Naive thymus-derived CD4-positive, alpha-beta T cell (primary cell): ENCODE measurements around the gene CHAC1. TPM values are rescaled to one million over a fixed set of nuclear protein-coding genes. Genes with fewer than 3 reads are reported as not detected.

Experiments used
- ATAC-seq: fragments of 150-1000 bp; cut with Tn5 transposase; 2 replicates; pipeline ENCODE4 v1.10.0; 2021; ENCODE audit warnings: mild to moderate bottlenecking, moderate library complexity
- CTCF ChIA-PET: fragments of 350-600 bp; sonication (Branson Sonifier 250); formaldehyde crosslinking; loops from one replicate; lab custom pipeline; 2021; ENCODE audit warnings: antibody characterized with exemption; lab: Charles Lee
- POLR2A ChIA-PET: fragments of 350-600 bp; sonication (Branson Sonifier 250); formaldehyde crosslinking; loops from one replicate; lab custom pipeline; 2021; ENCODE audit warnings: antibody characterized with exemption, inconsistent platforms; lab: Charles Lee
- DNase-seq, 9 donors: peaks; one replicate each; pipeline versions ENCODE4 v3.0.0 to v3.0.0-alpha.2; 2020 to 2022; ENCODE audit warnings: mixed read lengths in 1 of 9
- H3K27ac ChIP-seq: one replicate; pipeline ENCODE4 v1.7.0; 2013; ENCODE audit warnings: mild to moderate bottlenecking, low read depth, low read length, moderate library complexity
- H3K27me3 ChIP-seq, 2 donors: one replicate each; pipeline ENCODE4 v1.7.0; 2013; ENCODE audit warnings: low read length in 2 of 2, mild to moderate bottlenecking in 2 of 2, moderate library complexity in 2 of 2; ENCODE audit not compliant: control insufficient read depth in 2 of 2, insufficient read depth in 2 of 2
- H3K36me3 ChIP-seq, 3 experiments: 1 replicate in 2 of 3; 2 replicates in 1 of 3; pipeline ENCODE4 v1.7.0; 2013; ENCODE audit warnings: low read length in 3 of 3, mild to moderate bottlenecking in 3 of 3, moderate library complexity in 1 of 3; ENCODE audit not compliant: insufficient read depth in 3 of 3, control insufficient read depth in 2 of 3
- H3K4me1 ChIP-seq, 2 donors: one replicate each; pipeline ENCODE4 v1.7.0; 2013; ENCODE audit warnings: low read length in 2 of 2, mild to moderate bottlenecking in 2 of 2, moderate library complexity in 1 of 2; ENCODE audit not compliant: control insufficient read depth in 2 of 2, insufficient read depth in 2 of 2
- H3K4me3 ChIP-seq: 2 replicates; pipeline ENCODE4 v1.7.0; 2013; ENCODE audit warnings: mild to moderate bottlenecking, low read length
- H3K9me3 ChIP-seq, 3 experiments: 1 replicate in 2 of 3; 2 replicates in 1 of 3; pipeline ENCODE4 v1.7.0; 2013; ENCODE audit warnings: low read length in 3 of 3; ENCODE audit not compliant: control insufficient read depth in 2 of 3
- H3K27ac Mint-ChIP-seq, 9 donors: one replicate each; pipeline ENCODE4 v1.8.0; 2020 to 2022; ENCODE audit warnings: mixed read lengths in 9 of 9, mild to moderate bottlenecking in 8 of 9, moderate library complexity in 5 of 9, inconsistent platforms in 2 of 9
- H3K27me3 Mint-ChIP-seq, 5 donors: one replicate each; pipeline ENCODE4 v1.8.0; 2021 to 2022; ENCODE audit warnings: mixed read lengths in 5 of 5, mild to moderate bottlenecking in 1 of 5
- H3K36me3 Mint-ChIP-seq, 5 donors: one replicate each; pipeline ENCODE4 v1.8.0; 2020 to 2022; ENCODE audit warnings: mixed read lengths in 5 of 5, mild to moderate bottlenecking in 3 of 5, inconsistent platforms in 1 of 5
- H3K4me1 Mint-ChIP-seq, 7 donors: one replicate each; pipeline ENCODE4 v1.8.0; 2020 to 2022; ENCODE audit warnings: mixed read lengths in 7 of 7, mild to moderate bottlenecking in 3 of 7, inconsistent platforms in 1 of 7
- H3K4me3 Mint-ChIP-seq, 10 donors: one replicate each; pipeline ENCODE4 v1.8.0; 2020 to 2022; ENCODE audit warnings: mild to moderate bottlenecking in 10 of 10, mixed read lengths in 10 of 10, moderate library complexity in 6 of 10, inconsistent platforms in 2 of 10
- H3K9me3 Mint-ChIP-seq, 11 donors: one replicate each; pipeline ENCODE4 v1.8.0; 2020 to 2022; ENCODE audit warnings: mixed read lengths in 11 of 11, mild to moderate bottlenecking in 4 of 11, inconsistent platforms in 1 of 11, moderate library complexity in 1 of 11
- intact Hi-C, 2 donors: fragments of 100-400 bp; cut with micrococcal nuclease; formaldehyde crosslinking; loops; one replicate each; pipeline ENCODE4 v1.15.1; 2023
- polyA plus RNA-seq, 2 donors: library from polyadenylated mRNA; unstranded; fragments of 300-500 nt; fragmentation: Illumina TruSeq; gene quantifications; one replicate each; pipeline ENCODE4 v1.2.3, GENCODE V29; 2021
- total RNA-seq, 6 experiments: library from RNA in 5 of 6; stranded (reverse) in 5 of 6; gene quantifications; 1 replicate in 5 of 6; 2 replicates in 1 of 6; pipeline ENCODE4 v1.2.3 and lab custom pipeline; 2021 to 2026

The CHAC1 gene
- total and polyA plus RNA-seq, 7 experiments from 2014 or later, result 0.24 to 5.7 (median 0.86) TPM; not detected in 1

- no peaks in the 10 kb centered on the region for H3K27me3 Mint-ChIP-seq
- no peaks in the 10 kb centered on the region for H3K9me3 ChIP-seq
- no peak overlapping the region for H3K4me3 ChIP-seq
- H3K9me3 Mint-ChIP-seq, result peaks cover 0 to 4% (median 0%) of the 10 kb centered on the region in 11 donors
- H3K4me3 Mint-ChIP-seq, result no peak overlapping the region
- DNase-seq, result no peak
- intact Hi-C loops, result no loop called here
- ATAC-seq, result no peak
- ChIA-PET POLR2A (no interaction called here), CTCF (interaction anchor here (0.7 kb wide), 1 partner anchor 20 kb away, joined by 3 read pairs; no protein-coding TSS in a partner anchor)
- H3K36me3 Mint-ChIP-seq, result peaks cover 15 to 57% (median 30%) of the 10 kb centered on the region in 5 donors
- peaks cover 0 to 13% (median 0%) of the 10 kb centered on the region in 7 donors for H3K4me1 Mint-ChIP-seq
- H3K27ac Mint-ChIP-seq, result no peak overlapping the region
- H3K27ac ChIP-seq, result no peak overlapping the region
- no peaks in the 10 kb centered on the region for H3K27me3 ChIP-seq
- H3K36me3 ChIP-seq, result peaks cover 4 to 61% (median 7%) of the 10 kb centered on the region in 3 experiments
- H3K4me1 ChIP-seq, result no peaks in the 10 kb centered on the region
Observed at GRCh38 chr15:40988156-40988555, 34.9 kb downstream of the CHAC1 start.

- no peak overlapping the region for H3K4me3 ChIP-seq
- H3K9me3 ChIP-seq, result no peaks in the 10 kb centered on the region
- ATAC-seq (no peak), DNase-seq (no peak)
- peaks cover 14 to 57% (median 28%) of the 10 kb centered on the region in 5 donors for H3K36me3 Mint-ChIP-seq
- peak overlapping the region in 2 of 9 donors; percentile 1 to 12 for H3K27ac Mint-ChIP-seq
- H3K36me3 ChIP-seq, result peaks cover 4 to 55% (median 11%) of the 10 kb centered on the region in 3 experiments
- intact Hi-C loops, result no loop called here
- H3K27me3 ChIP-seq, result no peaks in the 10 kb centered on the region
- no peak overlapping the region for H3K27ac ChIP-seq
- ChIA-PET CTCF (no interaction called here), POLR2A (no interaction called here)
- no peaks in the 10 kb centered on the region for H3K4me1 ChIP-seq
- no peaks in the 10 kb centered on the region for H3K27me3 Mint-ChIP-seq
- peaks cover 0 to 4% (median 0%) of the 10 kb centered on the region in 11 donors for H3K9me3 Mint-ChIP-seq
- H3K4me3 Mint-ChIP-seq, result no peak overlapping the region
- H3K4me1 Mint-ChIP-seq, result peaks cover 0 to 13% (median 0%) of the 10 kb centered on the region in 7 donors
Observed at GRCh38 chr15:40990080-40990479, 36.8 kb downstream of the CHAC1 start.

GRCh38 chr15:40990789-40991188, 37.5 kb downstream of the CHAC1 start:
- ChIA-PET CTCF (no interaction called here), POLR2A (no interaction called here)
- Mint-ChIP-seq H3K4me3 (no peak overlapping the region), H3K27me3 (no peaks in the 10 kb centered on the region), H3K4me1 (peaks cover 0 to 14% (median 0%) of the 10 kb centered on the region in 7 donors), H3K9me3 (peaks cover 0 to 4% (median 0%) of the 10 kb centered on the region in 11 donors), H3K27ac (peak overlapping the region in 2 of 9 donors; percentile 11 to 13), H3K36me3 (peaks cover 15 to 59% (median 30%) of the 10 kb centered on the region in 5 donors)
- Histone ChIP-seq H3K4me1 (no peaks in the 10 kb centered on the region), H3K36me3 (peaks cover 8 to 55% (median 11%) of the 10 kb centered on the region in 3 experiments), H3K27me3 (no peaks in the 10 kb centered on the region), H3K4me3 (no peak overlapping the region), H3K27ac (no peak overlapping the region), H3K9me3 (no peaks in the 10 kb centered on the region)
- ATAC-seq (no peak), DNase-seq (peak in 1 of 9 donors; percentile 30)
- intact Hi-C loops, result no loop called here

GRCh38 chr15:40991355-40991754, 38.1 kb downstream of the CHAC1 start:
- CTCF ChIA-PET, result no interaction called here

GRCh38 chr15:40992241-40992741, 39.0 kb downstream of the CHAC1 start:
- ChIA-PET CTCF (no interaction called here), POLR2A (interaction anchor here (1.0 kb wide), 1 partner anchor 50 kb away, joined by 3 read pairs; no protein-coding TSS in a partner anchor)
- ATAC-seq (no peak), DNase-seq (no peak)
- H3K4me3 ChIP-seq, result no peak overlapping the region
- no peaks in the 10 kb centered on the region for H3K4me1 ChIP-seq
- Mint-ChIP-seq H3K36me3 (peaks cover 10 to 60% (median 26%) of the 10 kb centered on the region in 5 donors), H3K4me3 (no peak overlapping the region), H3K9me3 (peaks cover 0 to 4% (median 0%) of the 10 kb centered on the region in 11 donors), H3K27ac (no peak overlapping the region), H3K27me3 (no peaks in the 10 kb centered on the region), H3K4me1 (peaks cover 0 to 16% (median 0%) of the 10 kb centered on the region in 7 donors)
- peaks cover 5 to 55% (median 10%) of the 10 kb centered on the region in 3 experiments for H3K36me3 ChIP-seq
- intact Hi-C loops, result no loop called here
- H3K9me3 ChIP-seq, result no peaks in the 10 kb centered on the region
- H3K27me3 ChIP-seq, result no peaks in the 10 kb centered on the region
- no peak overlapping the region for H3K27ac ChIP-seq

More at GRCh38 chr15:40991355-40991754, 38.1 kb downstream of the CHAC1 start:
- Mint-ChIP-seq H3K36me3 (peaks cover 15 to 61% (median 30%) of the 10 kb centered on the region in 5 donors), H3K4me1 (peaks cover 0 to 16% (median 0%) of the 10 kb centered on the region in 7 donors), H3K4me3 (no peak overlapping the region), H3K27ac (peak overlapping the region in 5 of 9 donors; percentile 1 to 70 (median 13)), H3K9me3 (peaks cover 0 to 4% (median 0%) of the 10 kb centered on the region in 11 donors), H3K27me3 (no peaks in the 10 kb centered on the region)
- no peaks in the 10 kb centered on the region for H3K9me3 ChIP-seq
- H3K27me3 ChIP-seq, result no peaks in the 10 kb centered on the region
- DNase-seq, result no peak
- no peak overlapping the region for H3K27ac ChIP-seq
- POLR2A ChIA-PET, result no interaction called here
- H3K4me3 ChIP-seq, result no peak overlapping the region
- peaks cover 5 to 55% (median 11%) of the 10 kb centered on the region in 3 experiments for H3K36me3 ChIP-seq
- no peak for ATAC-seq
- intact Hi-C loops, result no loop called here
- no peaks in the 10 kb centered on the region for H3K4me1 ChIP-seq

- no peaks in the 10 kb centered on the region for H3K27me3 Mint-ChIP-seq
- H3K4me3 ChIP-seq, result no peak overlapping the region
- peaks cover 0 to 16% (median 0%) of the 10 kb centered on the region in 7 donors for H3K4me1 Mint-ChIP-seq
- H3K36me3 Mint-ChIP-seq, result peaks cover 10 to 58% (median 28%) of the 10 kb centered on the region in 5 donors
- ChIA-PET CTCF (no interaction called here), POLR2A (interaction anchor here (1.0 kb wide), 1 partner anchor 51 kb away, joined by 3 read pairs; no protein-coding TSS in a partner anchor)
- intact Hi-C loops, result no loop called here
- H3K9me3 ChIP-seq, result no peaks in the 10 kb centered on the region
- H3K9me3 Mint-ChIP-seq, result peaks cover 0 to 4% (median 0%) of the 10 kb centered on the region in 11 donors
- no peak overlapping the region for H3K4me3 Mint-ChIP-seq
- H3K4me1 ChIP-seq, result no peaks in the 10 kb centered on the region
- no peak overlapping the region for H3K27ac ChIP-seq
- no peaks in the 10 kb centered on the region for H3K27me3 ChIP-seq
- H3K36me3 ChIP-seq, result peaks cover 5 to 55% (median 5%) of the 10 kb centered on the region in 3 experiments
- no peak for DNase-seq
- no peak for ATAC-seq
- peak overlapping the region in 2 of 9 donors; percentile 41 to 58 for H3K27ac Mint-ChIP-seq
Observed at GRCh38 chr15:40992825-40993224, 39.6 kb downstream of the CHAC1 start.
